ENCODE results near the gene FBXO17.
"Not testable (repeated sequence)": the region's sequence is repeated elsewhere in the genome, so short reads cannot be mapped to it uniquely, and the experiment has no call there.

Gene FBXO17

DNA sequence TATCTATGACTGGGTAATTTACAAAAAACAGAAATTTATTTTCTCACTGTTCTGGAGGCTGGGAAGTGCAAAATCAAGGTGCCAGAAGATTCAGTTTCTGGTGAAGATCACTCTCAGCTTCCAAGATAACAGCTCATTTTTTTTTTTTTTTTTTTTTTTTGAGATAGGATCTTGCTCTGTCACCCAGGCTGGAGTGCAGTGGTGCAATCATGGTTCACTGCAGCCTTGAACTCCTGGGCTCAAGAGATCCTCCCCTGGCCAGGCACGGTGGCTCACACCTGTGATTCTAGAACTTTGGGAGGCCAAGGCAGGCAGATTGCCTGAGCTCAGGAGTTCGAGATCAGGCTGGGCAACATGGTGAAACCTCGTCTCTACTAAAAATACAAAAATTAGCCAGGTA lies 22.0 kb upstream of the FBXO17 start:
- not testable (repeated sequence) for H3K36me3 Mint-ChIP-seq (ENCODE audit: insufficient read depth); H3K4me3 Mint-ChIP-seq; H3K9me3 Mint-ChIP-seq; H3K4me1 Mint-ChIP-seq; ATAC-seq (replicated peaks; ENCODE audit: extremely low read depth, poor library complexity, severe bottlenecking); DNase-seq (ENCODE audit: low spot score in 2 of 2); H3K27ac Mint-ChIP-seq (ENCODE audit: low read depth)
- peaks cover 35% of the 10 kb centered on the region for H3K27me3 Mint-ChIP-seq

DNA sequence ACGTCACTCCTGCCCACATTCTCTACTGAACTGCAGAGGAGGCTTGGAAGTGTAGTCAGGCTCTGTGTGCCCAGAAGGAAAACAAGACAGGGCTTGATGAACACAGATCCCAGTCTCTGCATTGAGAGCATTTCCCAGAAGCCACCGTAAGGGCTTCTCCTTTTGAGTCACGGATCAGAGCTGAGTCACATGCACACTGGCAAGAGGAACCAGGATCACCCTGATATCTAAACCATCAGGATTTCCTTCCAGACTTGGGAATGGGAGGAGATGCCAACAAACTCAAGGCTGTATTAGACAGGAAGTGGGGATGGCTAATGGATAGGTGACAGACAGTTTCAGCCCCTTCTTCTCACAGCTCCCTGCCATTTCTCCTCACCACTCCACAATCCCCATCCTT lies 17.7 kb upstream of the FBXO17 start:
- no peak for DNase-seq (ENCODE audit: low spot score in 2 of 2)
- Mint-ChIP-seq H3K4me1 (no peaks in the 10 kb centered on the region), H3K27me3 (peaks cover 54% of the 10 kb centered on the region), H3K36me3 (ENCODE audit: insufficient read depth) (peaks cover 1% of the 10 kb centered on the region), H3K4me3 (no peak overlapping the region), H3K9me3 (no peaks in the 10 kb centered on the region), H3K27ac (ENCODE audit: low read depth) (no peak overlapping the region)
- ATAC-seq (replicated peaks; ENCODE audit: extremely low read depth, poor library complexity, severe bottlenecking), result no peak

DNA sequence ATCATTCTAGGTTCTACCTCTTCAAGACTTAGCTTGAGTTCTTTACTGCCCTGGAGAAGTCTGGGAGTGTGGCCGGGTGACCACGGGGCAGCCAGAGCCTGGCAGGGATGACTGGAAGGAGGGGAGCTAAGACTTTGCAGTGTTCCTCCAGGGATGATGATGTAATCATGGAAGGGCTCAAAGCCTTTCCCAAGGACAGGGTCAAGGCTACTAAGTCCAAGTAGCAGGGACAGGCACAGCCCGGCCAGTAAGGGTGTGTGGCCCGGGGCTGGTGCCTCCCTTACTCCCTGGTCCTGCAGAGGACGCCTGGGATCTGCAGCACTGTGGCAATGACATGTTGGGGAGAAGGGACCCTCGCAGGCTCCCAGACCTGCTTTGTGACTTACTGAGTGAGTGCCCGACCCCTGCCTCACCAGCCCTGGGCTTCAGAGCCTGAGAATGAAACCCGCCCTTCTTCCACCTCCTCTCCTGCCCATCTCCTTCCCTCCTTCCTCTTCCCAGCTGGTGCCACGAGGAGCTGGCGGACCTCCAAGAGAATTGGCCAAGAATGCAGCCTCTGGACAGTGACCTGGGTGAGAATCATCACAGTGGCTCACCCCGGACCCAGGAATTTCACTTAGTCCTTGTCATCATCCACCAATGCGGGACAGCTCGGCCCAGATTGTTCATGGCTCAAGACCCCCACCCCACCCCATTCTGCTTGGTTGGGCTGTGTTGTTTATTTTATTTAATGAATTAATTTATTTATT lies 15.6 kb upstream of the FBXO17 start:
- H3K27ac Mint-ChIP-seq (ENCODE audit: low read depth), result no peak overlapping the region
- H3K9me3 Mint-ChIP-seq, result no peaks in the 10 kb centered on the region
- peaks cover 54% of the 10 kb centered on the region for H3K27me3 Mint-ChIP-seq
- H3K4me3 Mint-ChIP-seq, result no peak overlapping the region
- H3K36me3 Mint-ChIP-seq (ENCODE audit: insufficient read depth), result peaks cover 1% of the 10 kb centered on the region
- H3K4me1 Mint-ChIP-seq, result no peaks in the 10 kb centered on the region
- ATAC-seq (replicated peaks; ENCODE audit: extremely low read depth, poor library complexity, severe bottlenecking) (no peak), DNase-seq (ENCODE audit: low spot score in 2 of 2) (no peak)

DNA sequence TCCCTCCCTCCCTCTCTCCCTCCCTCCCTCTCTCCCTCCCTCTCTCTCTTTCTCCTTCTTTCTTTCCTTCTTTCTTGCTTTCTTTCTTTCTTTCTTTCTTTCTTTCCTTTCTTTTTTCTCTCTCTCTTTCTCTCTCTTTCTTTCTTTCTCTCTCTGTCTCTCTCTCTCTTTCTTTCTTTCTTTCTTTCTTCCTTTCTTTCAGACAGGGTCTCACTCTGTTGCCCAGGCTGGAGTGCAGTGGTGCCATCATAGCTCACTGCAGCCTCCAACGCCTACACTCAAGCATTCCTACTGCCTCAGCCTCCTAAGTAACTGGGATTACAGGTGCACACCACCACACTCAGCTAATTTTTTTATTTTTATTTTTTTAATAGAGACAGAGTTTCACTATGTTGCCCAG lies 14.1 kb upstream of the FBXO17 start:
- not testable (repeated sequence) for H3K36me3 Mint-ChIP-seq (ENCODE audit: insufficient read depth); H3K9me3 Mint-ChIP-seq; H3K27ac Mint-ChIP-seq (ENCODE audit: low read depth); H3K4me1 Mint-ChIP-seq; ATAC-seq (replicated peaks; ENCODE audit: extremely low read depth, poor library complexity, severe bottlenecking); DNase-seq (ENCODE audit: low spot score in 2 of 2); H3K4me3 Mint-ChIP-seq
- peaks cover 54% of the 10 kb centered on the region for H3K27me3 Mint-ChIP-seq

DNA sequence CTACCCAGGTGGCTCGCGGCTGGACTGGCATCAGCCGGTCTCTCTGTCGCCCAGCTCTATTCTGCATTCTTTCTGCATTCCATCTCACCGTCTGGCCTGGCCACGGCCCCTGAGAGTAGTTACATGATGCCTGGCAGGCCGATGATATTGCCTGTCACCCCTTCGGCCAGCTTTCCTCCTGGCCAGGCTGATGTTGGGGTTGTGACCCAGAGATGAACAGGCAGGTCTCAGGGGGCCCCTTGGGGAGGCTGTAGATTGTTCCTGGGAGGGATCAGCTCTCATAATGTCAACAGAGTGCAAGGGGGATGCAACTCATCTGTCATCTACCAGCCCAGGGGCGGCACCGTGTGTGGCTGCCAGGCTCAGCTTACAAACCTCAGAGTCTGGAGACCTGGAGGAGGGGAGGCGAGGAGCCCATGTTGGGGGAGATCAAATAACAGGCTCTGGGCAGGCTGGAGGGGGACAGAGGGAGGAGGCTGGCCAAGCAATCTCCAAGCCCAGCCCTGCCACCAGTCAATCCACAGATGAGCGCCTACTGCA lies 13.6 kb upstream of the FBXO17 start:
- Mint-ChIP-seq H3K4me3 (no peak overlapping the region), H3K9me3 (no peaks in the 10 kb centered on the region), H3K36me3 (ENCODE audit: insufficient read depth) (no peaks in the 10 kb centered on the region), H3K27ac (ENCODE audit: low read depth) (no peak overlapping the region), H3K27me3 (peaks cover 54% of the 10 kb centered on the region), H3K4me1 (no peaks in the 10 kb centered on the region)
- DNase-seq (ENCODE audit: low spot score in 2 of 2) (no peak), ATAC-seq (replicated peaks; ENCODE audit: extremely low read depth, poor library complexity, severe bottlenecking) (no peak)

DNA sequence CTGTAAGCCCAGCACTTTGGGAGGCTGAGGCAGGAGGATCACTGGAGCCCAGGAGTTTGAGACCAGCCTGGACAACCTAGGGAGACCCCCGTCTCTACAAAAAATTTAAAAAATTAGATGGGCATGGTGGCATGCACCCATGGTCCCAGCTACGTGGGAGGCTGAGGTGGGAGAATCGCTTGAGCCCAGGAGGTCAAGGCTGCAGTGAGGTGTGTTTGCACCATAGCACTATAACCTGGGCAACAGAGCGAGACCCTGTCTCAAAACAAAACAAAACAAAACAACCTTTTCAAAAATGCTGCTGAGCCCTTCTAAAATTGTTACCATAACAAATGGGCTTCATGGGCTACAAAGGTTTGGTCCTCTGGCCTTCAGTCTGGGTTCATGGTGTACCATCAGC lies 13.1 kb upstream of the FBXO17 start:
- not testable (repeated sequence) for H3K27ac Mint-ChIP-seq (ENCODE audit: low read depth); H3K9me3 Mint-ChIP-seq; DNase-seq (ENCODE audit: low spot score in 2 of 2); H3K4me3 Mint-ChIP-seq; H3K36me3 Mint-ChIP-seq (ENCODE audit: insufficient read depth); H3K4me1 Mint-ChIP-seq; ATAC-seq (replicated peaks; ENCODE audit: extremely low read depth, poor library complexity, severe bottlenecking)
- H3K27me3 Mint-ChIP-seq, result peaks cover 51% of the 10 kb centered on the region

DNA sequence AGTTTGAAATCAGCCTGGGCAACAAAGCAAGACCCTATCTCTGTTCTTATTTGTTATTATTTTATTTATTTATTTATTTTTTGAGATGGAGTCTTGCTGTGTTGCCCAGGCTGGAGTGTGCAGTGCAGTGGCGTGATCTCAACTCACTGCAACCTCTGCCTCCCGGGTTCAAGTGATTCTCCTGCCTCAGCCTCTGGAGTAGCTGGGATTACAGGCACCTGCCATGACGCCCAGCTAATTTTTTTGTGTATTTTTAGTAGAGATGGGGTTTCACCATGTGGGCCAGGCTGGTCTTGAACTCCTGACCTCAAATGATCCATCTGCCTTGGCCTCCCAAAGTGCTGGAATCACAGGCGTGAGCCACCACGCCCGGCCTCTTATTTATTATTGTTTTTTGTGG lies 12.2 kb upstream of the FBXO17 start:
- not testable (repeated sequence) for H3K9me3 Mint-ChIP-seq; ATAC-seq (replicated peaks; ENCODE audit: extremely low read depth, poor library complexity, severe bottlenecking); DNase-seq (ENCODE audit: low spot score in 2 of 2); H3K4me1 Mint-ChIP-seq; H3K36me3 Mint-ChIP-seq (ENCODE audit: insufficient read depth); H3K4me3 Mint-ChIP-seq; H3K27ac Mint-ChIP-seq (ENCODE audit: low read depth)
- peaks cover 42% of the 10 kb centered on the region for H3K27me3 Mint-ChIP-seq

DNA sequence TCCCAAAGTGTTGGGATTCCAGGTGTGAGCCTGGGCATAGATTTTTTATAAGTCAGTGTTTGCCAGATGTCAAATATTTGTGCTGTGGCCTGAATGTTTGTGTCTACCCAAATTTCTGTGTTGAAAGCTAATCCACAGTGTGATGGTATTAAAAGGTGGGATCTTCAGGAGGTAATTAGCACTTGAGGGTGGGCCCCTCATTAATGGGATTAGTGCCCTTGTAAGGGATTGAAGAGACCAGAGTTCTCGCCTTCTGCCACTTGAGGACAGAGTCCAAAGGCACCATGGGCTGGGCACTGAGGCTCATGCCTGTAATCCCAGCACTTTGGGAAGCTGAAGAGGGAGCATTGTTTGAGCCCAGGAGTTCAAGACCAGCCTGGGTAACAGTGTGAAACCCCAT lies 9.7 kb upstream of the FBXO17 start:
- Mint-ChIP-seq H3K4me3 (no peak overlapping the region), H3K36me3 (ENCODE audit: insufficient read depth) (no peaks in the 10 kb centered on the region), H3K9me3 (no peaks in the 10 kb centered on the region), H3K27me3 (peaks cover 19% of the 10 kb centered on the region), H3K27ac (ENCODE audit: low read depth) (no peak overlapping the region), H3K4me1 (no peaks in the 10 kb centered on the region)
- DNase-seq (ENCODE audit: low spot score in 2 of 2), result no peak
- no peak for ATAC-seq (replicated peaks; ENCODE audit: extremely low read depth, poor library complexity, severe bottlenecking)

DNA sequence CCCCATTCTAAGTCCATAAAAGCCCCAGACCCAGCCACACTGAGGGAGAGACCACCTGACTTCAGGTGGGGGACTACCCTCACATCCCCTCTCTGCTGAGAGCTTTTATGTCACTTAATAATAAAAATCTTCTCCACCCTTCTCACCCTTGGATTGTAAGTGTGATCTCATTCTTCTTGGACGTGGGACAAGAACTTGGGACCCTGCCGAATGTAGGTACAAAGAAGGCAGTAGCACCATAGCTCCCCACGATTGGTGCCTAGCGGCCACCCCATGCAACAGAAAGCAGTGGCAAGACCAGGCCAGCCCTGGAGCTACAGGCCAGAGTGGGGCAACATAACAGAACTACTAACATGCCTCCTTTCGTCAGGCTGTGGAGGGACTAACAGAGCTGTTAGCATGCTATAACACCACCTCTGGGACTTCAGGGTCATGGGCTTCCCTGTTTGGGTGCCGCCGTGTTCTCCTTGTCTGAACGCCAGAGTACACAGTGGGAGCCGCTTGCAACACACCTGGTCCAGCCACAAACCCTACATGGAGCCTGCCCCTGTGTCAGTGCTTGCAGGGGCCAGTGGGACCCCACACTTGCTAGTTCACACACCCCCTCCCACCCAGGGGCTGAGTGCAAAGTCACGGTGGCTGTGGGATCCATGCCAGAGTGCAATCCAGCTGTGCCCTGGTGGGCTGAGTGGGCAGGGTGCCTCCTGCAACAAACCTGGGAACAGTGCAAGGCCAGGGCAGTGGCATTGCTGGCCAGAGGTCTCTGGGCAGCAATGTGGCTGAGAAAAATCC lies 5.2 kb upstream of the FBXO17 start:
- peaks cover 4% of the 10 kb centered on the region for H3K4me1 Mint-ChIP-seq
- ATAC-seq (replicated peaks; ENCODE audit: extremely low read depth, poor library complexity, severe bottlenecking), result no peak
- no peak for DNase-seq (ENCODE audit: low spot score in 2 of 2)
- H3K27me3 Mint-ChIP-seq, result peaks cover 20% of the 10 kb centered on the region
- no peak overlapping the region for H3K27ac Mint-ChIP-seq (ENCODE audit: low read depth)
- no peak overlapping the region for H3K4me3 Mint-ChIP-seq
- H3K36me3 Mint-ChIP-seq (ENCODE audit: insufficient read depth), result peaks cover 3% of the 10 kb centered on the region
- no peaks in the 10 kb centered on the region for H3K9me3 Mint-ChIP-seq

DNA sequence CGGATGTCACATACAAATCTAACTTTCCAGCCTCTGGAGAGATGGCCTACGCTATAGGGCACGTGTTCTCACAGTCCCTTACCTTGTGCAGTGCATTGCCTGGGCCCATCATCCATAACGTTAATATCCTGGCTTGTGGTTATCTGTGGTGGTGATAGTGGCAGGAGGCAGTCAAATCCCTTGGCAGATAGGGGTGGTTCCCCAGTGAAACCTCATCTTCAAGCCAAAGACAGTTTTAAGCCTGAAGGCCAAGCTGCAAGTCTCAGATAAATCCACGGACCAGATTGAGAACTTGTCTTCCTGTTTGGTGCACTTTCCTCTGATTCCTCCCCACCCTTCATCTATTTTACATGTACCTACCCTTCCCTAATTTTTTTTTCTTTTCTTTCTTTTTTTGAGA lies 4.3 kb upstream of the FBXO17 start:
- no peak for DNase-seq (ENCODE audit: low spot score in 2 of 2)
- H3K27ac Mint-ChIP-seq (ENCODE audit: low read depth), result no peak overlapping the region
- peaks cover 5% of the 10 kb centered on the region for H3K4me1 Mint-ChIP-seq
- ATAC-seq (replicated peaks; ENCODE audit: extremely low read depth, poor library complexity, severe bottlenecking), result no peak
- no peak overlapping the region for H3K4me3 Mint-ChIP-seq
- H3K9me3 Mint-ChIP-seq, result no peaks in the 10 kb centered on the region
- H3K36me3 Mint-ChIP-seq (ENCODE audit: insufficient read depth), result peaks cover 3% of the 10 kb centered on the region
- peaks cover 29% of the 10 kb centered on the region for H3K27me3 Mint-ChIP-seq

DNA sequence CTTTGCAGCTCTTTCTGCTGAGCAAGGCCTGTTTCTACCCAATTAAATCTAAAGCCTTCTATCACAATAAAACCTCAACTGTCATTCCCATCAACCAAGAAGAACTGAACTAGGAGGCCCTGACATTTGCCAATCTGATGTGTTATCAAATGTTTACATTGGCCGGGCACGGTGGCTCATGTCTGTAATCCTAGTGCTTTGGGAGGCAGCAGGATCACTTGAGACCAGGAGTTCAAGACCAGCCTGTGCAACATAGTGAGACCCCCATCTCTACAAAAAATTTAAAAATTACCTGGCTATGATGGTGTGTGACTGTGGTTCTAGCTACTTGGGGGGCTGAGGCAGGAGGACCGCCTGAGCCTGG lies 2.8 kb upstream of the FBXO17 start:
- Mint-ChIP-seq H3K4me1 (peaks cover 5% of the 10 kb centered on the region), H3K9me3 (no peaks in the 10 kb centered on the region), H3K36me3 (ENCODE audit: insufficient read depth) (peaks cover 4% of the 10 kb centered on the region), H3K27me3 (peaks cover 37% of the 10 kb centered on the region), H3K27ac (ENCODE audit: low read depth) (no peak overlapping the region), H3K4me3 (no peak overlapping the region)
- no peak for ATAC-seq (replicated peaks; ENCODE audit: extremely low read depth, poor library complexity, severe bottlenecking)
- no peak for DNase-seq (ENCODE audit: low spot score in 2 of 2)

DNA sequence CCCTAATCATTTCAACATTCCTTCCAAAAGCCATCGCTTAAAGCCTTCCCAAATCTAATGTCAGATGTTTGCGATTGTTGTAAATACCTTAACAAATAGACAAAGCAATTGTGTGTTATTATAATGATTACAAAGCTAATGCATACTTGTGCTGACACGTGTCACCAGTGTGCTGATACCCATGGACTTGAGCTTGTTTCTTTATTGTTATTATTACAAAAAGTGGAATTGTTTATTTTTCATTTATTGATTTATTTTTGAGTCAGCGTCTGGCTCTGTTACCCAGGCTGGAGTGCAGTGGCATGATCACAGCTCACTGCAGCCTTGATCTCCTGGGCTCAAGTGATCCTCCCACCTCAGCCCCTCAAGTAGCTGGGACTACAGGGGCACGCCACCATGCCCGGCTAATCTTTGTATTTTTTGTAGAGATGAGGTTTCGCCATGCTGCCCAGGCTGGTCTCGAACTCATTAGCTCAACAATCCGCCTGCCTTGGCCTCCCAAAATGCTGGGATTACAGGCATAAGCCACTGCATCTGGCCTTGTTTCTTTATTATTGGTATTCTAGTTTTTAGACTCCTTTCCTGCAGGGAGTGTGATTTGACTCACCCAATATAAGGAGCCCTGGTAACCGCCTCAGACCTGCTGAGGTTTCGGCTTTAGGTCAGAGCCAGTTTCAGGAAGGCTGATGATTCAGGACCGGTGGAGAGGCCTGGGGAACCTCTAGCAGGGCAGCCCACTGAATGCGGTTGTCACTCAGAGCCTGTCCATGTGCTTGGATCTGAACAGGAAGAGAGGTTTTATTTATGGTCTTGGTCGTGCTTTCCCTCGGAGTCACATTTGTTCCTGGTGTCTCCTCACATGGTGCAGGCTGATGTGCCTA lies 2.1 kb upstream of the FBXO17 start:
- Mint-ChIP-seq H3K27me3 (peaks cover 37% of the 10 kb centered on the region), H3K27ac (ENCODE audit: low read depth) (no peak overlapping the region), H3K4me1 (peaks cover 5% of the 10 kb centered on the region), H3K36me3 (ENCODE audit: insufficient read depth) (peaks cover 4% of the 10 kb centered on the region), H3K4me3 (no peak overlapping the region), H3K9me3 (no peaks in the 10 kb centered on the region)
- DNase-seq (ENCODE audit: low spot score in 2 of 2), result no peak
- ATAC-seq (replicated peaks; ENCODE audit: extremely low read depth, poor library complexity, severe bottlenecking), result no peak

Measured in central memory CD8-positive, alpha-beta T cell (primary cell).